HepG2 (cell line): ENCODE data around the gene MRM2. TPM values are rescaled to one million over a fixed set of nuclear protein-coding genes. Genes with fewer than 3 reads are reported as not detected.

Experiments
- ATAC-seq: fragments of 200-7000 bp; cut with Tn5 transposase; 3 replicates; pipeline ENCODE4 v1.9.1; 2020; ENCODE audit warnings: mild to moderate bottlenecking, moderate library complexity
- BruUV-seq: library from RNA; stranded (reverse); fragments of 400-500 nt; replicated peaks from 2 replicates; lab custom pipeline; 2021; lab: Mats Ljungman, UMichigan
- CTCF ChIA-PET: fragments of 300-600 bp; formaldehyde crosslinking; extraction: SDS; loops from one replicate; lab custom pipeline; 2021; ENCODE audit warnings: low total read pairs, inconsistent platforms, low intra/inter-chr PET ratio; lab: Yijun Ruan, JAX
- POLR2A ChIA-PET: fragments of 350-600 bp; sonication (Branson Sonifier 250); formaldehyde crosslinking; loops from one replicate; lab custom pipeline; 2020; ENCODE audit warnings: antibody characterized with exemption, inconsistent platforms; lab: Yijun Ruan, JAX
- DNase-seq: peaks from one replicate; pipeline ENCODE4 v3.0.0-alpha.2; 2015; ENCODE audit warnings: low spot score
- FAIRE-seq: peaks from 3 replicates; lab custom pipeline; 2011; peaks lifted over from hg19 to GRCh38; lab: Jason Lieb, UNC
- H2AFZ ChIP-seq: one replicate; pipeline ENCODE4 v1.6.1; 2011; ENCODE audit warnings: low read length, inconsistent platforms
- H3K27ac ChIP-seq: fragments of 300-600 bp; 3 replicates; pipeline ENCODE4 v1.8.0; 2011; ENCODE audit warnings: mixed run types, mild to moderate bottlenecking, mixed read lengths, low read length, inconsistent platforms; ENCODE audit not compliant: insufficient read depth; ENCODE audit errors: extremely low read length
- H3K27me3 ChIP-seq, 2 experiments: fragments of 200-600 bp in 1 of 2; 2 replicates in 1 of 2; 3 replicates in 1 of 2; pipeline versions ENCODE4 v1.6.0 to v1.8.0; 2011; ENCODE audit warnings: low read length in 2 of 2, mild to moderate bottlenecking in 2 of 2, moderate library complexity in 2 of 2, inconsistent platforms in 1 of 2; ENCODE audit not compliant: insufficient read depth in 2 of 2, control insufficient read depth in 1 of 2
- H3K36me3 ChIP-seq, 2 experiments: fragments of 200-600 bp in 1 of 2; replicated peaks in 1 of 2; 2 replicates in 1 of 2; 3 replicates in 1 of 2; pipeline versions ENCODE4 v1.5.1 to v1.8.0; 2011; ENCODE audit warnings: low read length in 2 of 2, inconsistent platforms in 1 of 2; ENCODE audit not compliant: insufficient read depth in 2 of 2, control insufficient read depth in 1 of 2
- H3K4me1 ChIP-seq: 2 replicates; pipeline ENCODE4 v1.5.1; 2012; ENCODE audit warnings: low read length, inconsistent platforms; ENCODE audit not compliant: insufficient read depth
- H3K4me2 ChIP-seq: 2 replicates; pipeline ENCODE4 v1.6.0; 2011; ENCODE audit warnings: low read depth, low read length, inconsistent platforms
- H3K4me3 ChIP-seq, 3 experiments: fragments of 200-600 bp in 1 of 3; sonication (generic), shearing (Covaris generic) in 1 of 3; replicated peaks in 1 of 3; 2 replicates each; pipeline ENCODE4 v1.5.1; 2011 to 2016; ENCODE audit warnings: low read length in 3 of 3, inconsistent platforms in 2 of 3, low read depth in 2 of 3, mild to moderate bottlenecking in 2 of 3, control low read depth in 1 of 3, mixed read lengths in 1 of 3; ENCODE audit not compliant: insufficient read depth in 1 of 3
- H3K79me2 ChIP-seq: one replicate; pipeline ENCODE4 v1.6.1; 2011; ENCODE audit warnings: low read length, inconsistent platforms; ENCODE audit not compliant: insufficient read depth
- H3K9ac ChIP-seq: 2 replicates; pipeline ENCODE4 v1.6.0; 2011; ENCODE audit warnings: mild to moderate bottlenecking, low read depth, low read length, inconsistent platforms; ENCODE audit not compliant: insufficient read depth
- H3K9me3 ChIP-seq: 2 replicates; pipeline ENCODE4 v1.5.1; 2012; ENCODE audit warnings: mild to moderate bottlenecking, low read length
- H4K20me1 ChIP-seq: 2 replicates; pipeline ENCODE4 v1.6.0; 2011; ENCODE audit warnings: inconsistent platforms, mild to moderate bottlenecking, low read length, moderate library complexity; ENCODE audit not compliant: insufficient read depth
- BRCA1 ChIP-seq: sonication (generic); formaldehyde crosslinking; IDR thresholded peaks from 2 replicates; pipeline ENCODE4 v1.4.0; 2020; ENCODE audit warnings: missing genetic modification reagents
- ETV5 ChIP-seq: IDR thresholded peaks from 2 replicates; pipeline ENCODE4 v1.6.1; 2018; ENCODE audit warnings: missing biosample characterization, missing genetic modification reagents, inconsistent platforms, borderline replicate concordance
- PRMT3 ChIP-seq: sonication (generic); formaldehyde crosslinking; IDR thresholded peaks from 2 replicates; pipeline ENCODE4 v1.8.1; 2022; ENCODE audit warnings: low read depth, mild to moderate bottlenecking, moderate library complexity, missing genetic modification reagents, borderline replicate concordance
- RCOR2 ChIP-seq: IDR thresholded peaks from 2 replicates; pipeline ENCODE4 v1.6.1; 2016; ENCODE audit warnings: missing biosample characterization, missing genetic modification reagents
- ZBTB7B ChIP-seq: sonication (generic); formaldehyde crosslinking; IDR thresholded peaks from 2 replicates; pipeline ENCODE4 v1.4.0; 2020; ENCODE audit warnings: missing genetic modification reagents
- ZNF256 ChIP-seq: sonication (generic); formaldehyde crosslinking; conservative IDR thresholded peaks from 2 replicates; pipeline ENCODE4 v1.4.0; 2020; ENCODE audit warnings: missing genetic modification reagents
- ZNF747 ChIP-seq: sonication (generic); formaldehyde crosslinking; IDR thresholded peaks from 2 replicates; pipeline ENCODE4 v1.8.1; 2023; ENCODE audit warnings: missing genetic modification reagents, mild to moderate bottlenecking, borderline replicate concordance
- WGBS: methylation state at CpG from one replicate; pipeline ENCODE4 v1.1.6; 2017; ENCODE audit warnings: low lambda C conversion rate; 5-methylcytosine and 5-hydroxymethylcytosine counted together
- in situ Hi-C: cut with HindIII; loops from 2 replicates; pipeline ENCODE4 v1.10.0; 2017; ENCODE audit warnings: low pct_unique_long_range_greater_than_20kb; ENCODE audit not compliant: extremely low pct_ligation_motif_present
- intact Hi-C: fragments of 100-400 bp; cut with micrococcal nuclease; formaldehyde crosslinking; loops from one replicate; pipeline ENCODE4 v1.10.0; 2022; ENCODE audit not compliant: unreplicated experiment
- polyA plus RNA-seq, 8 experiments: library from polyadenylated mRNA; depleted of rRNA in 3 of 8; stranded (reverse) in 7 of 8; unstranded in 1 of 8; fragments of >200 nt; fragmentation: Illumina TruSeq in 4 of 8; extraction: Trizol in 4 of 8; gene quantifications; 2 replicates each; pipeline versions ENCODE4 v1.2.1 to v1.2.3, GENCODE V29; 2011 to 2016; ENCODE audit warnings: low read depth in 4 of 8, missing spikeins in 1 of 8, mixed read lengths in 1 of 8; ENCODE audit not compliant: insufficient read depth in 1 of 8
- total RNA-seq, 5 experiments: library from RNA; depleted of rRNA; stranded (reverse); fragments of >200 nt; fragmentation: Illumina TruSeq; extraction: Trizol; gene quantifications; 2 replicates each; pipeline ENCODE4 v1.2.3, GENCODE V29; 2016; ENCODE audit warnings: low read depth in 1 of 5

Gene MRM2
- total and polyA plus RNA-seq, 2 of the 13 experiments (the other 11 are each of a cell fraction or from before 2014, with no cell fraction given): 13.2 to 34.2 TPM

DNA sequence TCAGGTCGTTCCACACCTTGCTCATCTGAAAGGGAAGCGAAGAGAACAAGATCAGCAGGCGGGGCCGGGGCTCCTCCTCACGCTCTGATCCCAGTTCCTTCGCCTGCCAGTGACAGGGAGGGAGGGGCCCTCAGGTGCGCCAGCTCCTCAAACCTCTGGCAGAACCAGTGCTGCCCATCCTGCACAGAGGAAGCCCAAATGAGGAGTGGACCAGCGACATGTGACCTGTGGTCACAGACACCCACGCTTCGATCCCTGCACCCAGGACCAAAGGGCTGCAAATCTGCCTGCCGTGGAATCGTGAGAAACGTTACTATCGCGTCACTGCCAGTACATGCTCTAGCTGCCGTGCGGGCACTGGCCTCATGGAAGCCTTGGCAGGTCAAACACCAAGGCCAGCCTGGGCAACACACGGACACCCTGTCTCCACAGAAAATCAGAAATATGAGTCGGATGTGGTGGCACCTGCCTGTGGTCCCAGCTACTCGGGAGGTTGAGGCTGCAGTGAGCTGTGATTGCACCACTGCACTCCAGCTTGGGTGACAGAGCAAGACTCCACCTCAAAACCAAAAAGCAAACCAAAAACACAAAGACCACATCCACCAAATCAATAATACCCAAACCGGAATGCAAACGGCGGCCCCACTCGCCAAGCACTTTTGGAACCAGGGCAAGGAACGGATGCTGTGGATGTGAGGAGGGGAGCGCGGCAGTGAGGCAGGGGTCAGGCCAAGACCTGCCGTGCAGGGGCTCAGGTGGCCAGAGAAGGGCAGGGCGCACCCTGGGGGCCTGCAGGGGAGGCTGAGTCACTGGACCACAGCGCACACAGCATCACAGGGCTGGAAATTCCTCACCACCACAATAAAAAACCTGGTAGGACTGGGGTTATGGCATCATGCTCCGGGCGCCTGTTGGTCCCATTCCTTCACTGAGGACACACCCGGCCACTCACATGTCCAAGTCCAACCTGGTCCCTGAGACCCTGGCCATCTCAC is 13.4 kb upstream of the MRM2 start:
- ChIA-PET CTCF (no interaction called here), POLR2A (no interaction called here)
- TF ChIP-seq RCOR2 (CRISPR knock-in tag): no peak
- TF ChIP-seq PRMT3: no peak
- no peak for TF ChIP-seq BRCA1
- no peak for TF ChIP-seq ZNF256 (CRISPR knock-in tag)
- no peak for TF ChIP-seq ZBTB7B (CRISPR knock-in tag)
- TF ChIP-seq ZNF747 (CRISPR knock-in tag): no peak
- TF ChIP-seq ETV5 (CRISPR knock-in tag): no peak
- WGBS: 95% methylated on average over 29 of the region's 33 CpGs
- Histone ChIP-seq H3K4me3 (no peak overlapping the region), H3K9me3 (no peaks in the 10 kb centered on the region), H3K27ac (no peak overlapping the region), H3K9ac (no peak overlapping the region), H2AFZ (no peak overlapping the region), H4K20me1 (no peaks in the 10 kb centered on the region), H3K4me1 (no peaks in the 10 kb centered on the region), H3K4me2 (no peak overlapping the region), H3K36me3 (peaks cover 6 to 27% of the 10 kb centered on the region in 2 experiments; a peak in 3 of 5 replicates), H3K27me3 (no peaks in the 10 kb centered on the region), H3K79me2 (no peaks in the 10 kb centered on the region)
- no peak for FAIRE-seq
- no peak for DNase-seq
- intact Hi-C loops: no loop called here
- in situ Hi-C loops: loop anchor here (10.0 kb wide), 1 partner anchor 49 kb away; no protein-coding TSS in a partner anchor
- BruUV-seq: no TSS peak
- no peak for ATAC-seq
